T-cell (primary cell): Measurements from ENCODE around the gene CRTC1. TPM values are rescaled to one million over a fixed set of nuclear protein-coding genes. Genes with fewer than 3 reads are reported as not detected.

Experiments used
- ATAC-seq, 4 experiments: fragments of 200-7000 bp in 3 of 4; fragments of 150-1000 bp in 1 of 4; cut with Tn5 transposase; replicated peaks in 1 of 4; 1 replicate in 3 of 4; 2 replicates in 1 of 4; pipeline ENCODE4 v1.10.0; 2021; ENCODE audit warnings: moderate library complexity in 3 of 4, mild to moderate bottlenecking in 2 of 4, moderate number of reproducible peaks in 1 of 4
- CTCF ChIA-PET, 2 donors: fragments of 300-600 bp; sonication (Branson Sonifier 250); formaldehyde crosslinking; loops; one replicate each; lab custom pipeline; 2022; ENCODE audit warnings: antibody characterized with exemption in 2 of 2; lab: Charles Lee
- POLR2A ChIA-PET, 2 donors: fragments of 300-600 bp; sonication (Branson Sonifier 250); formaldehyde crosslinking; loops; one replicate each; lab custom pipeline; 2022; ENCODE audit warnings: antibody characterized with exemption in 2 of 2; lab: Charles Lee
- DNase-seq, 35 experiments: peaks; one replicate each; pipeline versions ENCODE4 v3.0.0 to v3.0.0-alpha.2; 2013 to 2023
- H3K27ac ChIP-seq: one replicate; pipeline ENCODE4 v1.5.1; 2013; ENCODE audit warnings: low read length
- H3K27me3 ChIP-seq, 2 experiments: replicated peaks in 1 of 2; 1 replicate in 1 of 2; 2 replicates in 1 of 2; pipeline versions ENCODE4 v1.6.1 to v1.7.0; 2013; ENCODE audit warnings: low read length in 1 of 2, mixed read lengths in 1 of 2; ENCODE audit not compliant: control insufficient read depth in 2 of 2, insufficient read depth in 2 of 2; ENCODE audit errors: extremely low read depth in 1 of 2
- H3K36me3 ChIP-seq, 2 donors: 1 replicate in 1 of 2; 2 replicates in 1 of 2; pipeline versions ENCODE4 v1.6.1 to v1.7.0; 2013; ENCODE audit warnings: low read length in 1 of 2; ENCODE audit not compliant: control insufficient read depth in 2 of 2, insufficient read depth in 1 of 2; ENCODE audit errors: extremely low read depth in 1 of 2
- H3K4me1 ChIP-seq, 2 experiments: 1 replicate in 1 of 2; 2 replicates in 1 of 2; pipeline versions ENCODE4 v1.6.1 to v1.7.0; 2013; ENCODE audit warnings: low read length in 2 of 2, mixed read lengths in 1 of 2; ENCODE audit not compliant: insufficient read depth in 2 of 2, control insufficient read depth in 1 of 2; ENCODE audit errors: extremely low read depth in 1 of 2
- H3K4me3 ChIP-seq, 2 donors: 1 replicate in 1 of 2; 2 replicates in 1 of 2; pipeline versions ENCODE4 v1.5.1 to v1.7.0; 2013; ENCODE audit warnings: mild to moderate bottlenecking in 2 of 2, low read length in 1 of 2, moderate library complexity in 1 of 2; ENCODE audit not compliant: control insufficient read depth in 1 of 2; ENCODE audit errors: extremely low read depth in 1 of 2
- H3K9me3 ChIP-seq: 2 replicates; pipeline ENCODE4 v1.7.0; 2013
- H3K27ac Mint-ChIP-seq, 2 donors: one replicate each; pipeline ENCODE4 v1.8.0; 2020 to 2021; ENCODE audit warnings: mild to moderate bottlenecking in 2 of 2, mixed read lengths in 2 of 2
- H3K27me3 Mint-ChIP-seq, 2 donors: one replicate each; pipeline ENCODE4 v1.8.0; 2021 to 2022; ENCODE audit warnings: mixed read lengths in 2 of 2
- H3K36me3 Mint-ChIP-seq: one replicate; pipeline ENCODE4 v1.8.0; 2021; ENCODE audit warnings: mixed read lengths
- H3K4me1 Mint-ChIP-seq, 3 donors: one replicate each; pipeline ENCODE4 v1.8.0; 2020 to 2022; ENCODE audit warnings: mixed read lengths in 3 of 3, mild to moderate bottlenecking in 1 of 3
- H3K4me3 Mint-ChIP-seq, 3 donors: one replicate each; pipeline ENCODE4 v1.8.0; 2020 to 2022; ENCODE audit warnings: mild to moderate bottlenecking in 3 of 3, mixed read lengths in 3 of 3, moderate library complexity in 3 of 3
- H3K9me3 Mint-ChIP-seq, 3 donors: one replicate each; pipeline ENCODE4 v1.8.0; 2020 to 2022; ENCODE audit warnings: mixed read lengths in 3 of 3
- WGBS: methylation state at CpG from one replicate; pipeline ENCODE4 v1.1.5; 2013; ENCODE audit warnings: missing lambda C conversion rate; ENCODE audit not compliant: insufficient coverage; 5-methylcytosine and 5-hydroxymethylcytosine counted together
- total RNA-seq, 35 experiments: library from RNA in 6 of 35; stranded (reverse) in 6 of 35; fragments of 120-200 nt in 1 of 35; gene quantifications; one replicate each; pipeline versions ENCODE4 v1.2.1 to v1.2.4 and lab custom pipeline; 2013 to 2026

Gene CRTC1
- total RNA-seq, 5 donors from 2014 or later (not counting 1 experiment from before 2014, with no cell fraction given) = 19.6 to 26.9 (median 25.0) TPM

- H3K9me3 Mint-ChIP-seq = no peaks in the 10 kb centered on the region
- H3K27ac Mint-ChIP-seq = no peak overlapping the region
- DNase-seq (no peak), ATAC-seq (no peak)
- POLR2A ChIA-PET = no interaction called here
- H3K4me3 Mint-ChIP-seq = no peak overlapping the region
- peaks cover 0 to 8% of the 10 kb centered on the region in 2 experiments for H3K4me1 ChIP-seq
- H3K27ac ChIP-seq = no peak overlapping the region
- no peaks in the 10 kb centered on the region for H3K36me3 Mint-ChIP-seq
- no peaks in the 10 kb centered on the region for H3K9me3 ChIP-seq
- 81% methylated on average over 19 of the region's 20 CpGs for WGBS
- peaks cover 0 to 2% of the 10 kb centered on the region in 2 donors for H3K36me3 ChIP-seq
- CTCF ChIA-PET = no interaction called here
- H3K4me3 ChIP-seq = no peak overlapping the region
- H3K4me1 Mint-ChIP-seq = peaks cover 13 to 29% (median 27%) of the 10 kb centered on the region in 3 donors
- H3K27me3 ChIP-seq = no peaks in the 10 kb centered on the region
- no peaks in the 10 kb centered on the region for H3K27me3 Mint-ChIP-seq
Measured at GRCh38 chr19:18657590-18658365, 25.7 kb upstream of the CRTC1 start.

- WGBS = 94% methylated on average over 4 of the region's 4 CpGs
- CTCF ChIA-PET = no interaction called here
- Mint-ChIP-seq H3K36me3 (no peaks in the 10 kb centered on the region), H3K27ac (no peak overlapping the region), H3K9me3 (no peaks in the 10 kb centered on the region), H3K4me3 (no peak overlapping the region), H3K4me1 (peaks cover 17 to 33% (median 29%) of the 10 kb centered on the region in 3 donors), H3K27me3 (no peaks in the 10 kb centered on the region)
- Histone ChIP-seq H3K36me3 (peaks cover 0 to 2% of the 10 kb centered on the region in 2 donors), H3K27ac (no peak overlapping the region), H3K4me3 (no peak overlapping the region), H3K27me3 (no peaks in the 10 kb centered on the region), H3K9me3 (no peaks in the 10 kb centered on the region), H3K4me1 (peaks cover 0 to 13% of the 10 kb centered on the region in 2 experiments)
- DNase-seq (no peak), ATAC-seq (no peak)
- POLR2A ChIA-PET = no interaction called here
Measured at GRCh38 chr19:18658366-18658855, 25.1 kb upstream of the CRTC1 start.

- Histone ChIP-seq H3K27ac (no peak overlapping the region), H3K9me3 (no peaks in the 10 kb centered on the region), H3K4me3 (no peak overlapping the region), H3K36me3 (peaks cover 0 to 2% of the 10 kb centered on the region in 2 donors), H3K4me1 (peaks cover 2 to 23% of the 10 kb centered on the region in 2 experiments), H3K27me3 (no peaks in the 10 kb centered on the region)
- WGBS = 90% methylated on average over 6 of the region's 30 CpGs
- POLR2A ChIA-PET = no interaction called here
- Mint-ChIP-seq H3K4me1 (peaks cover 26 to 40% (median 38%) of the 10 kb centered on the region in 3 donors), H3K4me3 (no peak overlapping the region), H3K27ac (no peak overlapping the region), H3K36me3 (no peaks in the 10 kb centered on the region), H3K27me3 (no peaks in the 10 kb centered on the region), H3K9me3 (no peaks in the 10 kb centered on the region)
- ATAC-seq (no peak), DNase-seq (peak in 1 of 35 experiments; percentile 26)
- CTCF ChIA-PET = no interaction called here
Measured at GRCh38 chr19:18659281-18660050, 24.0 kb upstream of the CRTC1 start.

- Mint-ChIP-seq H3K27me3 (no peaks in the 10 kb centered on the region), H3K36me3 (no peaks in the 10 kb centered on the region), H3K4me1 (peaks cover 28 to 38% (median 38%) of the 10 kb centered on the region in 3 donors), H3K9me3 (no peaks in the 10 kb centered on the region), H3K27ac (no peak overlapping the region), H3K4me3 (no peak overlapping the region)
- DNase-seq (no peak), ATAC-seq (no peak)
- H3K4me3 ChIP-seq = no peak overlapping the region
- no peak overlapping the region for H3K27ac ChIP-seq
- no peaks in the 10 kb centered on the region for H3K27me3 ChIP-seq
- H3K9me3 ChIP-seq = no peaks in the 10 kb centered on the region
- H3K36me3 ChIP-seq = no peaks in the 10 kb centered on the region
- 97% methylated on average over 34 of the region's 37 CpGs for WGBS
- CTCF ChIA-PET = no interaction called here
- POLR2A ChIA-PET = no interaction called here
- H3K4me1 ChIP-seq = peaks cover 2 to 27% of the 10 kb centered on the region in 2 experiments
Measured at GRCh38 chr19:18660051-18660910, 23.2 kb upstream of the CRTC1 start.

GRCh38 chr19:18660939-18661670, 22.4 kb upstream of the CRTC1 start:
- Mint-ChIP-seq H3K27ac (no peak overlapping the region), H3K36me3 (no peaks in the 10 kb centered on the region), H3K9me3 (no peaks in the 10 kb centered on the region), H3K27me3 (no peaks in the 10 kb centered on the region), H3K4me3 (no peak overlapping the region), H3K4me1 (peaks cover 28 to 38% (median 35%) of the 10 kb centered on the region in 3 donors)
- Histone ChIP-seq H3K4me1 (peaks cover 2 to 27% of the 10 kb centered on the region in 2 experiments), H3K27me3 (no peaks in the 10 kb centered on the region), H3K36me3 (peaks cover 0 to 2% of the 10 kb centered on the region in 2 donors), H3K4me3 (no peak overlapping the region), H3K9me3 (no peaks in the 10 kb centered on the region), H3K27ac (no peak overlapping the region)
- WGBS = 91% methylated on average over 6 of the region's 10 CpGs
- DNase-seq (no peak), ATAC-seq (no peak)
- ChIA-PET POLR2A (no interaction called here), CTCF (no interaction called here)
